Trophoblast cell (in vitro differentiated cells and primary cell): ENCODE results near the gene PTPN9.
"Not testable (repeated sequence)": the region's sequence is repeated elsewhere in the genome, so short reads cannot be mapped to it uniquely, and the experiment has no call there.

Experiments used
- DNase-seq, 2 donors: peaks; one replicate each; pipeline ENCODE4 v3.0.0-alpha.2; 2016
- H2AFZ ChIP-seq: 2 replicates; pipeline ENCODE4 v1.6.1; 2013; ENCODE audit warnings: low read length, moderate library complexity, mild to moderate bottlenecking; ENCODE audit not compliant: insufficient read depth, poor library complexity
- H2AK5ac ChIP-seq: 2 replicates; pipeline ENCODE4 v1.6.1; 2013; ENCODE audit warnings: mild to moderate bottlenecking, low read length
- H2BK120ac ChIP-seq: 2 replicates; pipeline ENCODE4 v1.6.1; 2013; ENCODE audit warnings: low read length, mild to moderate bottlenecking, moderate library complexity; ENCODE audit not compliant: insufficient read depth, poor library complexity
- H2BK12ac ChIP-seq: 2 replicates; pipeline ENCODE4 v1.6.1; 2013; ENCODE audit warnings: mild to moderate bottlenecking, low read length, moderate library complexity
- H2BK5ac ChIP-seq: 2 replicates; pipeline ENCODE4 v1.6.1; 2013; ENCODE audit warnings: low read length, low read depth, moderate library complexity, mild to moderate bottlenecking; ENCODE audit not compliant: poor library complexity
- H3K14ac ChIP-seq: 2 replicates; pipeline ENCODE4 v1.6.1; 2013; ENCODE audit warnings: mild to moderate bottlenecking, low read length
- H3K18ac ChIP-seq: 2 replicates; pipeline ENCODE4 v1.6.1; 2013; ENCODE audit warnings: mild to moderate bottlenecking, low read length
- H3K23ac ChIP-seq: 2 replicates; pipeline ENCODE4 v1.6.1; 2013; ENCODE audit warnings: low read length
- H3K27ac ChIP-seq: 2 replicates; pipeline ENCODE4 v1.5.1; 2013; ENCODE audit warnings: low read depth, mild to moderate bottlenecking, inconsistent platforms, low read length, moderate library complexity
- H3K27me3 ChIP-seq: 2 replicates; pipeline ENCODE4 v1.6.1; 2013; ENCODE audit warnings: inconsistent platforms, mild to moderate bottlenecking, low read length, moderate library complexity; ENCODE audit not compliant: insufficient read depth
- H3K36me3 ChIP-seq, 2 experiments: 1 replicate in 1 of 2; 2 replicates in 1 of 2; pipeline ENCODE4 v1.6.1; 2013; ENCODE audit warnings: low read length in 2 of 2, mild to moderate bottlenecking in 2 of 2, moderate library complexity in 1 of 2; ENCODE audit not compliant: insufficient read depth in 2 of 2, control insufficient read depth in 1 of 2
- H3K4ac ChIP-seq: 2 replicates; pipeline ENCODE4 v1.6.1; 2013; ENCODE audit warnings: low read depth, mild to moderate bottlenecking, low read length, moderate library complexity
- H3K4me1 ChIP-seq, 2 experiments: 1 replicate in 1 of 2; 2 replicates in 1 of 2; pipeline ENCODE4 v1.6.1; 2013; ENCODE audit warnings: low read length in 2 of 2, mild to moderate bottlenecking in 2 of 2, moderate library complexity in 1 of 2; ENCODE audit not compliant: insufficient read depth in 2 of 2, control insufficient read depth in 1 of 2
- H3K4me2 ChIP-seq: 2 replicates; pipeline ENCODE4 v1.6.1; 2013; ENCODE audit warnings: inconsistent platforms, mild to moderate bottlenecking, low read length, moderate library complexity
- H3K4me3 ChIP-seq: 2 replicates; pipeline ENCODE4 v1.5.1; 2013; ENCODE audit warnings: mild to moderate bottlenecking, low read depth, low read length, inconsistent platforms
- H3K79me1 ChIP-seq: one replicate; pipeline ENCODE4 v1.6.1; 2013; ENCODE audit warnings: low read length
- H3K79me2 ChIP-seq: 2 replicates; pipeline ENCODE4 v1.6.1; 2013; ENCODE audit warnings: low read length, mild to moderate bottlenecking; ENCODE audit not compliant: control insufficient read depth, insufficient read depth, poor library complexity
- H3K9ac ChIP-seq: 2 replicates; pipeline ENCODE4 v1.6.1; 2013; ENCODE audit warnings: mild to moderate bottlenecking, low read length
- H3K9me3 ChIP-seq: 2 replicates; pipeline ENCODE4 v1.6.1; 2013; ENCODE audit warnings: low read depth, mild to moderate bottlenecking, control low read depth, inconsistent platforms, low read length; ENCODE audit not compliant: insufficient read depth
- H4K12ac ChIP-seq: 2 replicates; pipeline ENCODE4 v1.6.1; 2013; ENCODE audit warnings: low read depth, mild to moderate bottlenecking, low read length, moderate library complexity
- H4K8ac ChIP-seq: 2 replicates; pipeline ENCODE4 v1.6.1; 2013; ENCODE audit warnings: low read depth, mild to moderate bottlenecking, low read length, moderate library complexity
- H4K91ac ChIP-seq: one replicate; pipeline ENCODE4 v1.6.1; 2013; ENCODE audit warnings: low read depth, mild to moderate bottlenecking, low read length, moderate library complexity
- WGBS: extraction: QIAGEN DNeasy Blood & Tissue Kit; methylation state at CpG from one replicate; pipeline ENCODE4 v1.1.7; 2013; ENCODE audit warnings: missing lambda C conversion rate; ENCODE audit not compliant: insufficient read length, insufficient coverage; ENCODE audit errors: extremely low coverage; 5-methylcytosine and 5-hydroxymethylcytosine counted together

Gene PTPN9

DNA sequence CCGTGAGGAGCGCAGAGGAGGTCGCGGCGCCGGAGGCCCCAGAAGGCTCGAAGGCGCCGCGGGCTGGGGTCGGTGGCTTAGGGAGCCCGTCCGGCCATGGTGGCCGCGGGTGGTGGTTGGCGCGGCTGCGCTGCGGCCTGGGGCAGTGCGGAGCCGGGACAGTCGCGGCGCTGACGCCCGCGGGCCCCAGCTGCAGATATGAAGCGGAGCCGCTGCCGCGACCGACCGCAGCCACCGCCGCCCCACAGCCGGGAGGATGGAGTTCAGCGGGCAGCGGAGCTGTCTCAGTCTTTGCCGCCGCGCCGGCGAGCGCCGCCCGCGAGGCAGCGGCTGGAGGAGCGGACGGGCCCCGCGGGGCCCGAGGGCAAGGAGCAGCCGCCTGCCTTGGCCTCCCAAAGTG lies 98.7 kb downstream of the PTPN9 start:
- H4K91ac ChIP-seq, H4K8ac ChIP-seq, H3K79me2 ChIP-seq, H2BK120ac ChIP-seq, H2AFZ ChIP-seq, H3K18ac ChIP-seq, H3K14ac ChIP-seq, H3K9ac ChIP-seq, H3K27ac ChIP-seq, H2BK12ac ChIP-seq, DNase-seq, H3K4me3 ChIP-seq, H2BK5ac ChIP-seq, H3K79me1 ChIP-seq, H3K4ac ChIP-seq, H3K27me3 ChIP-seq, H3K23ac ChIP-seq, H3K9me3 ChIP-seq, H3K4me2 ChIP-seq, H4K12ac ChIP-seq, H2AK5ac ChIP-seq, H3K4me1 ChIP-seq: not testable (repeated sequence)
- H3K36me3 ChIP-seq: peaks cover 14 to 18% of the 10 kb centered on the region in 2 experiments
- WGBS: no CpG with 5 or more reads among the region's 54 CpGs

DNA sequence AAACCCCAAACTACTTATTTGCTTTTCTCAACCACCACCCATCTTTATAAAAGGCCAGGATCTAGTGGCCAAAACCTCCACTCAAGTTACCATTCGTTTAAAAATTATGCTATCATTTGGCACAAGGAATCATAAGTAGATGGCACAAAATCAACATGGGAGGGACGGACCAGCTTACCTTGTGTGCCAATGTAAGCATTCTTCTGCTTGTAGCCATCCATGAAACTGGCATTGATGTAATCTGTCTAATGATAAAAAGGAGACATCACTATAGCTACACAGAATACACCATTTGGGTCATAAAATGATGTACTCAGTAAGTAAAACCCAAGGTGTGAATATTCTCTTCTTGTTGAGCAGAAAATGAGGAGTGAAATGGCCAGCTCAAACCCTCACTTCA lies 99.4 kb downstream of the PTPN9 start:
- DNase-seq: no peak
- Histone ChIP-seq H3K4ac (no peak overlapping the region), H3K14ac (no peak overlapping the region), H2BK5ac (no peak overlapping the region), H3K18ac (no peak overlapping the region), H3K27me3 (no peaks in the 10 kb centered on the region), H2BK120ac (no peak overlapping the region), H3K9ac (no peak overlapping the region), H3K23ac (no peak overlapping the region), H3K36me3 (peaks cover 14 to 16% of the 10 kb centered on the region in 2 experiments), H3K9me3 (no peaks in the 10 kb centered on the region), H4K12ac (no peak overlapping the region), H3K79me2 (no peaks in the 10 kb centered on the region), H3K4me3 (no peak overlapping the region), H2BK12ac (no peak overlapping the region), H3K4me2 (no peak overlapping the region), H2AK5ac (no peak overlapping the region), H3K4me1 (no peaks in the 10 kb centered on the region), H3K79me1 (no peaks in the 10 kb centered on the region), H2AFZ (no peak overlapping the region), H4K8ac (no peak overlapping the region), H4K91ac (no peak overlapping the region), H3K27ac (no peak overlapping the region)
- WGBS: no CpG with 5 or more reads among the region's 2 CpGs

- not testable (repeated sequence) for H3K9ac ChIP-seq, H3K4me2 ChIP-seq, H4K12ac ChIP-seq, H3K4me3 ChIP-seq, H2BK120ac ChIP-seq, H3K79me2 ChIP-seq, H4K8ac ChIP-seq, H2BK12ac ChIP-seq, H3K18ac ChIP-seq, H4K91ac ChIP-seq, H3K27me3 ChIP-seq, H3K14ac ChIP-seq, H3K79me1 ChIP-seq, H2AFZ ChIP-seq, H3K27ac ChIP-seq, H3K9me3 ChIP-seq, H2AK5ac ChIP-seq, H3K4me1 ChIP-seq, H3K4ac ChIP-seq, DNase-seq, H3K23ac ChIP-seq, H2BK5ac ChIP-seq
- no CpG with 5 or more reads among the region's 5 CpGs for WGBS
- peaks cover 17 to 22% of the 10 kb centered on the region in 2 experiments for H3K36me3 ChIP-seq
These were observed 102.0 kb downstream of the PTPN9 start for GRCh38 chr15:75477094-75477493.

- H3K9me3 ChIP-seq: no peaks in the 10 kb centered on the region
- H3K27me3 ChIP-seq: no peaks in the 10 kb centered on the region
- H4K91ac ChIP-seq: no peak overlapping the region
- no peak overlapping the region for H2BK5ac ChIP-seq
- no peaks in the 10 kb centered on the region for H3K79me2 ChIP-seq
- no peak overlapping the region for H3K18ac ChIP-seq
- H2BK120ac ChIP-seq: no peak overlapping the region
- no peak overlapping the region for H3K4me2 ChIP-seq
- WGBS: no CpG with 5 or more reads among the region's 2 CpGs
- no peak overlapping the region for H3K4ac ChIP-seq
- H2AK5ac ChIP-seq: no peak overlapping the region
- no peak overlapping the region for H4K8ac ChIP-seq
- H3K4me1 ChIP-seq: peaks cover 0 to 2% of the 10 kb centered on the region in 2 experiments
- H3K23ac ChIP-seq: no peak overlapping the region
- peaks cover 21 to 47% of the 10 kb centered on the region in 2 experiments for H3K36me3 ChIP-seq
- H3K4me3 ChIP-seq: no peak overlapping the region
- no peak overlapping the region for H4K12ac ChIP-seq
- DNase-seq: no peak
- H3K14ac ChIP-seq: no peak overlapping the region
- H3K9ac ChIP-seq: no peak overlapping the region
- no peaks in the 10 kb centered on the region for H3K79me1 ChIP-seq
- no peak overlapping the region for H2BK12ac ChIP-seq
- H2AFZ ChIP-seq: no peak overlapping the region
- no peak overlapping the region for H3K27ac ChIP-seq
These were observed 110.1 kb downstream of the PTPN9 start for GRCh38 chr15:75468913-75469598.
